Adrenal gland (tissue), 5 donors: ENCODE results near the gene GPR157.

ENCODE experiments used
- POLR2A ChIP-seq, 2 donors: fragments of 450-650 bp; IDR thresholded peaks; one replicate each; pipeline ENCODE4 v1.6.1; 2017; ENCODE audit warnings: antibody characterized with exemption in 2 of 2, mild to moderate bottlenecking in 2 of 2, moderate library complexity in 1 of 2
- TF ChIP-seq, protein P1 (sequence below), 6 experiments: fragments of 450-650 bp in 4 of 6; fragments of 200-600 bp in 2 of 6; sonication (generic) in 1 of 6; IDR thresholded peaks; 1 replicate in 5 of 6; 2 replicates in 1 of 6; pipeline versions ENCODE4 v1.5.1 to v1.8.0; 2016 to 2021; ENCODE audit warnings: antibody characterized with exemption in 6 of 6, mild to moderate bottlenecking in 2 of 6, moderate library complexity in 1 of 6
- donor health status: DM: no; HTN: no; CAD: no.

DNA sequence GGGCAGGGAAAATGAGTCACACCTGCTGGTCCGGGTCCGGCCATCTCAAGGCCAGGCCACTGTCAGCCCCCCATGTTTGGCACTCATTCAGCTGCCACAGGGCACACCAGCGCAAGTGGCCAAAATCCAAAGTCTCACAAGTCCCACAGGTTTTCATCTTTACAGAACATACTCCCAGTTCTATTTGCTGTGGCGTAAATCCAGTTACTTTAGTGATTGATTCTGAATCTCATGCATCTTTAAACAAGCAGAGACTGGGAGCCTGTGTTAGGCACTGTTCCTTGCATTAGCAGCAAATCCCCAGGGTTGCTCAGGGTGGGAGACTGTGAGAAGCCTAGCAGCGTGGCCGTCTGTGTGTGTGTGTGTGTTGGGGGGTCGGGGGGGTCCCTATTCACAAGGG is 58.4 kb downstream of the GPR157 start:
- TF ChIP-seq, protein P1, sequence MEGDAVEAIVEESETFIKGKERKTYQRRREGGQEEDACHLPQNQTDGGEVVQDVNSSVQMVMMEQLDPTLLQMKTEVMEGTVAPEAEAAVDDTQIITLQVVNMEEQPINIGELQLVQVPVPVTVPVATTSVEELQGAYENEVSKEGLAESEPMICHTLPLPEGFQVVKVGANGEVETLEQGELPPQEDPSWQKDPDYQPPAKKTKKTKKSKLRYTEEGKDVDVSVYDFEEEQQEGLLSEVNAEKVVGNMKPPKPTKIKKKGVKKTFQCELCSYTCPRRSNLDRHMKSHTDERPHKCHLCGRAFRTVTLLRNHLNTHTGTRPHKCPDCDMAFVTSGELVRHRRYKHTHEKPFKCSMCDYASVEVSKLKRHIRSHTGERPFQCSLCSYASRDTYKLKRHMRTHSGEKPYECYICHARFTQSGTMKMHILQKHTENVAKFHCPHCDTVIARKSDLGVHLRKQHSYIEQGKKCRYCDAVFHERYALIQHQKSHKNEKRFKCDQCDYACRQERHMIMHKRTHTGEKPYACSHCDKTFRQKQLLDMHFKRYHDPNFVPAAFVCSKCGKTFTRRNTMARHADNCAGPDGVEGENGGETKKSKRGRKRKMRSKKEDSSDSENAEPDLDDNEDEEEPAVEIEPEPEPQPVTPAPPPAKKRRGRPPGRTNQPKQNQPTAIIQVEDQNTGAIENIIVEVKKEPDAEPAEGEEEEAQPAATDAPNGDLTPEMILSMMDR (IDR thresholded peaks at IDR 0.05) = no peak
- TF ChIP-seq POLR2A (IDR thresholded peaks at IDR 0.05) = no peak
